GM18508 (cell line): Measurements from ENCODE around the gene KLHL10.

ENCODE experiments used
- ATAC-seq: cut with Tn5 transposase; IDR thresholded peaks from one replicate; pipeline ENCODE4 v1.9.1; 2021; ENCODE audit warnings: moderate number of reproducible peaks; ENCODE audit not compliant: insufficient read depth, unreplicated experiment

The KLHL10 gene

GRCh38 chr17:41837761-41838538 is at the start of gene KLHL10:
Gene KLHL10, plus strand, starts transcription at chr17:41837825. Its CDS starts 108 bp downstream, at chr17:41837933.
- no peak for ATAC-seq

GRCh38 chr17:41792845-41793783 is 44.5 kb upstream of the KLHL10 start:
- no peak for ATAC-seq

- ATAC-seq, result no peak
Measured at GRCh38 chr17:41793784-41794539, 43.7 kb upstream of the KLHL10 start.

GRCh38 chr17:41794540-41794975 is 43.1 kb upstream of the KLHL10 start:
- no peak for ATAC-seq

GRCh38 chr17:41796121-41796895 is 41.3 kb upstream of the KLHL10 start:
- no peak for ATAC-seq

- no peak for ATAC-seq
Measured at GRCh38 chr17:41797377-41797776, 40.2 kb upstream of the KLHL10 start.

- no peak for ATAC-seq
Measured at GRCh38 chr17:41799366-41799765, 38.3 kb upstream of the KLHL10 start.

GRCh38 chr17:41800601-41801373 is 36.8 kb upstream of the KLHL10 start:
- no peak for ATAC-seq

- no peak for ATAC-seq
Measured at GRCh38 chr17:41801374-41802271, 36.0 kb upstream of the KLHL10 start.

- ATAC-seq, result no peak
Measured at GRCh38 chr17:41803049-41804020, 34.3 kb upstream of the KLHL10 start.

GRCh38 chr17:41806685-41807445 is 30.8 kb upstream of the KLHL10 start:
- ATAC-seq, result no peak

- ATAC-seq, result no peak
Measured at GRCh38 chr17:41810659-41811548, 26.7 kb upstream of the KLHL10 start.

GRCh38 chr17:41811549-41812380 is 25.9 kb upstream of the KLHL10 start, which contains the start of gene P3H4:
Gene P3H4, minus strand, starts transcription at chr17:41811949. Its CDS starts 34 bp downstream, at chr17:41811915.
- ATAC-seq, result no peak
